Left ventricle myocardium inferior (tissue), 1 donor: ENCODE measurements around the gene AP3D1. TPM values are rescaled to one million over a fixed set of nuclear protein-coding genes. Genes with fewer than 3 reads are reported as not detected.

Experiments used
- DNase-seq: peaks from one replicate; pipeline ENCODE4 v3.0.0-alpha.2; 2020
- H3K27ac ChIP-seq: fragments of 200-600 bp; replicated peaks from 2 replicates; pipeline ENCODE4 v1.8.0; 2021
- H3K27me3 ChIP-seq: fragments of 200-600 bp; 2 replicates; pipeline ENCODE4 v1.8.0; 2021; ENCODE audit warnings: low read depth
- H3K36me3 ChIP-seq: fragments of 200-600 bp; 2 replicates; pipeline ENCODE4 v1.8.0; 2021
- H3K4me1 ChIP-seq: fragments of 200-600 bp; 2 replicates; pipeline ENCODE4 v1.8.0; 2021
- H3K4me3 ChIP-seq: fragments of 200-600 bp; 2 replicates; pipeline ENCODE4 v1.8.0; 2021; ENCODE audit warnings: mild to moderate bottlenecking, moderate library complexity
- H3K9me3 ChIP-seq: fragments of 200-600 bp; replicated peaks from 2 replicates; pipeline ENCODE4 v1.8.0; 2021
- CTCF ChIP-seq: fragments of 200-600 bp; IDR thresholded peaks from 2 replicates; pipeline ENCODE4 v1.8.0; 2021; ENCODE audit warnings: antibody characterized with exemption, mild to moderate bottlenecking, borderline replicate concordance
- intact Hi-C: fragments of 100-400 bp; cut with micrococcal nuclease; formaldehyde crosslinking; loops from one replicate; pipeline ENCODE4 v1.11.0; 2022
- total RNA-seq: library from RNA; stranded (reverse); fragmentation: NEBNext Ultra II Directional; extraction: Animal tissue kit (Norgen Biotek cat#: 25700); gene quantifications from one replicate; pipeline ENCODE4 v1.2.1, GENCODE V29; 2021
- donor health status: DM: no; HTN: yes; CAD: no; lungs with severe emphysema.

The AP3D1 gene
- total RNA-seq, 1 donor from 2014 or later, result 75.4 TPM

- Histone ChIP-seq H3K9me3 (no peaks in the 10 kb centered on the region), H3K4me1 (peaks cover 9% of the 10 kb centered on the region), H3K27ac (no peak overlapping the region), H3K36me3 (peaks cover 86% of the 10 kb centered on the region), H3K4me3 (no peak overlapping the region), H3K27me3 (no peaks in the 10 kb centered on the region)
- DNase-seq, result no peak
- TF ChIP-seq CTCF, result no peak
- intact Hi-C loops, result no loop called here
These were observed 73.3 kb downstream of the AP3D1 start for GRCh38 chr19:2077833-2078619.

- peaks cover 8% of the 10 kb centered on the region for H3K4me1 ChIP-seq
- peaks cover 92% of the 10 kb centered on the region for H3K36me3 ChIP-seq
- H3K27me3 ChIP-seq, result no peaks in the 10 kb centered on the region
- DNase-seq, result no peak
- no peak overlapping the region for H3K27ac ChIP-seq
- intact Hi-C loops, result no loop called here
- TF ChIP-seq CTCF, result no peak
- H3K4me3 ChIP-seq, result no peak overlapping the region
- no peaks in the 10 kb centered on the region for H3K9me3 ChIP-seq
These were observed 74.0 kb downstream of the AP3D1 start for GRCh38 chr19:2077398-2077797.

- Histone ChIP-seq H3K4me3 (no peak overlapping the region), H3K36me3 (peaks cover 98% of the 10 kb centered on the region), H3K9me3 (no peaks in the 10 kb centered on the region), H3K27me3 (no peaks in the 10 kb centered on the region), H3K4me1 (no peaks in the 10 kb centered on the region), H3K27ac (no peak overlapping the region)
- DNase-seq, result no peak
- intact Hi-C loops, result no loop called here
- no peak for TF ChIP-seq CTCF
These were observed 74.8 kb downstream of the AP3D1 start for GRCh38 chr19:2076526-2076944.

GRCh38 chr19:2072757-2073551, 78.4 kb downstream of the AP3D1 start:
- Histone ChIP-seq H3K36me3 (peaks cover 70% of the 10 kb centered on the region), H3K9me3 (no peaks in the 10 kb centered on the region), H3K4me3 (no peak overlapping the region), H3K27ac (no peak overlapping the region), H3K4me1 (peaks cover 6% of the 10 kb centered on the region), H3K27me3 (no peaks in the 10 kb centered on the region)
- no peak for DNase-seq
- intact Hi-C loops, result loop anchor here (5.0 kb wide), 1 partner anchor 56 kb away; the partner anchor contains the start of gene BTBD2
- TF ChIP-seq CTCF, result no peak

GRCh38 chr19:2070986-2071673, 80.2 kb downstream of the AP3D1 start:
- no peak overlapping the region for H3K4me3 ChIP-seq
- no peak for TF ChIP-seq CTCF
- intact Hi-C loops, result loop anchor here (5.0 kb wide), 1 partner anchor 54 kb away; the partner anchor contains the start of gene BTBD2
- H3K27me3 ChIP-seq, result no peaks in the 10 kb centered on the region
- H3K27ac ChIP-seq, result no peak overlapping the region
- H3K36me3 ChIP-seq, result peaks cover 52% of the 10 kb centered on the region
- DNase-seq, result no peak
- H3K9me3 ChIP-seq, result no peaks in the 10 kb centered on the region
- peaks cover 6% of the 10 kb centered on the region for H3K4me1 ChIP-seq
